IPS-NIHi7 (cell line): ENCODE results near the gene RBM24.

ENCODE experiments used
- DNase-seq: peaks from one replicate; pipeline ENCODE4 v3.0.0; 2012; ENCODE audit warnings: mixed read lengths; ENCODE audit errors: extremely low spot score

Gene RBM24

DNA sequence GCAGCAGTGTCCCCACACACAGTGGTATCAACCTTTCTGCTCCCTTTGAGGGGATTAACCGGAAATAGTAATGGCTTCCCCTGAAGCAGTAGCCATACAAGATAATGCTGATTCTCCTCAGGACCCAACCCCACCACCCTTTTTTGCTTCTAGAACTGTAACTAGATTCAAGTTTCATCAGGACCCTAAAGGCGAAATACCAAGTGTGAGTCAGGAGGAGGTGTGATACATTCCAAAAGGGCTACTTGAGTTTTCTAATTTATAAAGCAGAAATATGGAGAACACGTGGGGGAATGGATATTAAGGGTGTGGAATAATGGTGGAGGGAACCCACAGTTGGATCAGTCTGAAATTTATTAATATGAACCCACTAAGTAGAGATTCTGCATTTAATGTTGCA is 60.7 kb downstream of the RBM24 start:
- no peak for DNase-seq

DNA sequence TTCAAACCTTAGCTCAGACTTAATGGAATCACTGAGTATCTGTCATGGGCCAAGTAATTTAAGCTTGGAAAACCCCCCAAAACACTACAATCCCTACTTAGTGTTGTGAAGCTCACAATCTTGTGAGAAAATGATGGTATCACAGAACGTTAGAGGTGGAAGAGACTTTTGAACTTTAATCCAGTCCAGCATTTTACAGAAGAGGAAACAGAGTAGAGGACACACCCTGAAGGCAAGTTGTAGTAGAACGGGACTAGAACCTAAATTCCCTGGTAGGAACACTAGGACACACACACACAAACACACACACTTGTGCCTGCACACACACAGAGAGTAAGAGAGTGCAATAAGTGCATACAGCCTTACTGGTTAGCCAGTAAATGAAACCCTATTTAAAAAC is 62.1 kb downstream of the RBM24 start:
- DNase-seq = no peak
